GM18907 (cell line): ENCODE data around the gene DRD1.

Experiments
- ATAC-seq: cut with Tn5 transposase; IDR thresholded peaks from one replicate; pipeline ENCODE4 v1.9.1; 2021; ENCODE audit warnings: mild to moderate bottlenecking, moderate library complexity; ENCODE audit not compliant: unreplicated experiment

DRD1 gene

GRCh38 chr5:175444060-175444904 lies at the start of gene DRD1:
Gene DRD1 (minus strand): TSS chr5:175444182. CDS start chr5:175443099, 1,083 bp downstream.
- ATAC-seq, result no peak

GRCh38 chr5:175493726-175494125 lies 49.7 kb upstream of the DRD1 start:
- ATAC-seq, result no peak

GRCh38 chr5:175493260-175493659 lies 49.3 kb upstream of the DRD1 start:
- ATAC-seq, result no peak

GRCh38 chr5:175491223-175491622 lies 47.2 kb upstream of the DRD1 start:
- ATAC-seq, result no peak

GRCh38 chr5:175489693-175490443 lies 45.9 kb upstream of the DRD1 start:
- ATAC-seq, result no peak

DNA sequence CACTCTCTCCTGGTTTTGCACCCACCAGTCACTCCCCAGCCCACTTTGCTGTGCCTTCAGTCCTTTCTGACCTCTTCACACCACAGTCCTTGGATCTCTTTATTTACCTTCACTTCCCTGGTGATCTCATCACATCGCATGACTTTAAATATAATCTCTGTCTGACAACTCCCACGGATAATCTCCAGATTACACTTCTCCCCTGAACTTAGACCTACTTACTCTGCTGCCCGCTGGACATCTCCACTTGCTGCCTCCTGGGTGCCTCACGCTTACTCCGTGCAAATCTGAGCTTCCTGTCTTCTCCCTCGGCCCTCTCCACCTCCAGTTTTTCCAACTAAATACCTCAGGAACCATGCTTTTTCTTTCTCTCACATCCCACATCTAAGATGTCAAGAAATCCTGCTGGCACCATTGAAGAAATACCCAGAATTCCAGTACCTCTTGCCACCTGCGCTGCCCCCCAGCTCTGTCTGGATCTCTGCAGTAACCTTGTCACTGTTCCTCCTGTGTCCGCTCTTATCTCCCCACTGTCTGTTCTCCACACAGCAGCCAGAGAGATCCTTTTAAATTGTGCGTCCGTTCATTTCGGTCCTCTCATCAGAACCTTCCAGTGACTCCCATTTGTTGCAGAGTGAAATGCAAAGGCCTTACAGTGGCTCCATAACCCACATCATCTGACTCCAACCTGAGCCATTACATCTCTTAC lies 43.7 kb upstream of the DRD1 start:
- no peak for ATAC-seq

DNA sequence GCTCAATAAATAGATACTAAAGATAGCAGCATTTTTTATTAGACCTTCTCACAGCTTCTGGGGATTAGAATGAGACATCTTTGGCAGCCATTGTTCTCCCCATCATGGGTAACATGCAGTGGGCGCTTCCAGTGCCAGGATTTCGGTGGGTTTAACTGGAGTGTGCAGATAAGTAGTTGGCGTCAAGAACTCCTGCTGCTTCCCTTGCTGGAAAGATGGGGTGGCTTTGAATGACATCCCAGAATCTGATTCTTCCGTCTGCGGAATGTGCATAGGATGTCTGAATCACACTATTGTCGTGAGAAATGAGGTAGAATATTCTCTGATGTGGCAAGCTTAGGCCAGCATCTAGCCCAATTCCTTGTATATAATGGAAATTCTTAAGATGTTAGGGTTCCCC lies 41.6 kb upstream of the DRD1 start:
- no peak for ATAC-seq

- ATAC-seq, result no peak
Observed at GRCh38 chr5:175484829-175485228, 40.8 kb upstream of the DRD1 start.

DNA sequence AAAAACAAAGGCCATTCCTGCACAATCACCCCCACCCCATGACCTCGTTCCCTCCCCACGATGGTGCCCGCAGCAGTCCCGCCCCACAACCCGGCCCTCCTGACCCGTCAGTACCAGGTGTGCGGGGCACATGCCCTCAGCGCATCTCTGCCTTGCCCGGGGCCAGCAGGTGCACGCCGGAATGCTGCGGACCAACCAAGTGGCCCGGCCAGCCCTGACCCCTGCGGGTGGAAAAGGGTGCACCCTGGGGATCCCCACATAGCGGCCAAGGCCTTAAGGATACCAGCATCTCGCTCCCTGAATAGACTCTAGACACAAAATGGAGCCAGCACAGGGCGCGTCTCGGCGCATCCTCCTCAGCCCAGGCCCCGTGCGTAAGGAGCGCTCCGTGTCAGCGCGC lies 40.3 kb upstream of the DRD1 start:
- ATAC-seq, result no peak

DNA sequence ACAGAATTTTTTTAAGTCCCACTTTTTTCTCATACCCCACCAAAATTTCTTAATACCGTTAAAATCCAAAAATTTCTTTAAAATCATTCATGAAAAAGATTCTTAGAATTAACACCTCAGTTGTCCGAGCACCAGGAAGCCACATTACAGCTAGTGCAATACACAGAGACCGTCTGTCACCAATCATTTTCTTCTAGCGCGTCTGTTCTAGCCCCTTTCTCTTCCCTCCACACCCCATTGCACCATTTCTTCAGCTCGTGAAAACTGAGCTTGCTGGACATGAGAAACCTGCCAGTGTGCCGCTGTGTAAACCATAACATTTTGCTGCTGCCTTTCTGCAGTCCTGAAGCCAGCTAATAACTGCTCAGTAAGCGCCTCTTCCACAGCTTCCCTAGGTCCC lies 39.4 kb upstream of the DRD1 start:
- ATAC-seq, result no peak

- peak; percentile 11 for ATAC-seq
Observed at GRCh38 chr5:175479125-175479881, 35.3 kb upstream of the DRD1 start.

DNA sequence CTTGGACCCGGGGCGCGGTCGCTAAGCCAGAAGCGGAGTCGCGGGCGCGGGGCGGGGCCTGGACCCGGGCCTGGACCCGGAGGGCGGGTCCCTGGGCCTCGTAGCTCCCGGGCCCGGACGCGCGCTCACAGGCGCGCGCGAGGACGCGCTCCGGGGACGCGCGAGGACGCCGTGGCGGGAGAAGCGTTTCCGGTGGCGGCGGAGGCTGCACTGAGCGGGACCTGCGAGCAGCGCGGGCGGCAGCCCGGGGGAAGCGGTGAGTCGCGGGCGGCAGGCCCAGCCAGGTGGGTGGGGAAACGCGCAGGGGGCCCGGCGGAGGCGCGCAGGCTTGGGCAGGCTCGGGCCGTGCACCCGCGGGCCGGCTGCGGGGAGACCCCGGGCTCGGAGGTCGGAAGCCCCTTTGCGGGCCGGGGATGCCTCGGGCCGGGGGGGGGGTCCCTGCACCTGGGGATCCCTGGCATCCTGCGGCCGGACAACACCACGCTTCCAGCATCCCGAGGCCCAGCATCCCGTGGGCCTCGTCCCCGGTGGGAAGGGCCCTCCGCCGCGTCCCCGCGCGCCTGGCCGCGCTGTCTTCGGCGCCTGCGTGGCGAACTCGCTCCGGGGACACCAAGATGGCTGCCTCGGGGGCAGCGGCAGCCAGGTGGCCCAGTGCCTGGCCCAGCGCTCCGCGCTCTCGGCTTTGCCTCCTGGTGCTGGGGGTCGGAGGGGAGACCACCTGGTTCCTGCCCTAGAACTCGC lies 34.6 kb upstream of the DRD1 start, which contains the start of gene SFXN1:
SFXN1 (plus strand) TSS at position 177 of the 741 bp plus-strand sequence. CDS start 13,544 bp downstream, outside the sequence.
- peak; percentile 92 for ATAC-seq

DNA sequence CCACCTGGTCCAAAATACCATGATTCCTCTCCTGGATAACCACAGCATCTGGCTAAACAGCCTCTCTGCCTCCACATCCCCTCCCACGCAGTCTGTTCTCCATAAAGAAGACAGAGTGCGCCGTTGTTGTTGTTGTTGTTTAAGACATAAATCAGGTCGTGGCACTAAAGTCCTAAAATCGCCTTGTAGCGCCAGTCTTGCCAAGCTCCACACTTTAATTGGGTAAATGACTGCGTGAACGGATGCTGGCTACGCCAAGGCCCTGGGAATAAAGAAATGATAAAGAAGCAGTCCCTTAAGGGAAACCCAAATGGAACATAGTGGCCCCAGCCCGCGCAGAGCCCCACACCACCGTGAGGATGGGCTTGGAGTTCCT lies 34.0 kb upstream of the DRD1 start:
- ATAC-seq, result no peak

DNA sequence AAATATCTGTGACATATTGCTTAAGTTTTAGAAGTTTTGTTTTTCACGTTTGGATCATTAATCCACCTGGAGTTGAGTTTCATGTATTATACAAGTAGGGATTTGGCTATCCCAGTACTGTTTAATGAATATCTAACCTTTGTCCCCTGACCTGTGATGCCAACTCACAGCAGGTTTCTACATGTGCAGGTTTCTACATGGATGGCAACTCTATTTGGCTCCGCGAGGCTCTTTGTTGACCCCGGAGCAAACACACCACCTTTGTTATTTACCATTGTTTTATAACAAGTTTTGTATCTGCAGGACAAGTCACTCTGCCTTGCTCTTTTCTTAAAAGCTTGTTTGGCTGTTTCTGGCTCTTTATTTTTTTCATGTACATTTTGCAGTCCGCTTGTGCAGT lies 33.5 kb upstream of the DRD1 start:
- ATAC-seq, result no peak

GRCh38 chr5:175475248-175475647 lies 31.3 kb upstream of the DRD1 start:
- ATAC-seq, result no peak

DNA sequence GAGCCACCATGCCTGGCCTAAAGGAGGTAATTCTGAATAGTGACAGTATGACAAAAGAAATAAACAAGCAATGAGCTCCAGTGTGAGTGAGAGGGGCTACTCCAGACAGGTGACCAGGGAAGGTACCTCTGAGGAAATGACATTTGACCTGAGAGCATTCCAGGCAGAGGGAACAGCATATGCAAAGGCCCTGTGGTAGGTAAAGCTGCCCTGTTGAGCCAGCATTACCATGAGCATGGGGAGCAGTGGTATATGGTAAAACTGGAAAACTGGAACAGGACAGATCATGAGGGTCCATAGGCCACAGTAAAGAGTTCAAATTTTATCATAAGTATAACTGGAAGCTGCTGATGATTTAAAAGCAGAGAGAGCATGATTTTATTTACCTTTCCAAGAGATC lies 28.4 kb upstream of the DRD1 start:
- no peak for ATAC-seq

- peak; percentile 51 for ATAC-seq
Observed at GRCh38 chr5:175471628-175472027, 27.6 kb upstream of the DRD1 start.

GRCh38 chr5:175471196-175471595 lies 27.2 kb upstream of the DRD1 start:
- no peak for ATAC-seq

DNA sequence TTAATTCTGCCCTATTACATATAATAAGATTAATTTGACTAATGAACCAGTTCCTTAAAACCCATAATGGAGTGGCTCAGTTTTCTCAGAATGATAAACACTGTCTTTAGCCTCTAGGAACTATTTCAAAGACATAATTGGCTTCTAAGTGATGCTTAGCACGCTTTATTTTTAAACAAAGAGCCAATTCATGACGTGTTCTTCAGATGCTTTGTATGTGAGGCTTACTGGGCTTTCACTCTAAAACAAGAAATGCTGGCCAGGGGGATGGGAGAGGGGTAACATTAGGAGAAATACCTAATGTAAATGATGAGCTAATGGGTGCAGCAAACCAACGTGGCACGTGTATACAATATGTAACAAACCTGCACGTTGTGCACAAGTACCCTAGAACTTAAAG lies 26.8 kb upstream of the DRD1 start:
- ATAC-seq, result no peak

GRCh38 chr5:175469916-175470315 lies 25.9 kb upstream of the DRD1 start:
- no peak for ATAC-seq
